Measurements from ENCODE around the gene GPR61.

Gene GPR61

DNA sequence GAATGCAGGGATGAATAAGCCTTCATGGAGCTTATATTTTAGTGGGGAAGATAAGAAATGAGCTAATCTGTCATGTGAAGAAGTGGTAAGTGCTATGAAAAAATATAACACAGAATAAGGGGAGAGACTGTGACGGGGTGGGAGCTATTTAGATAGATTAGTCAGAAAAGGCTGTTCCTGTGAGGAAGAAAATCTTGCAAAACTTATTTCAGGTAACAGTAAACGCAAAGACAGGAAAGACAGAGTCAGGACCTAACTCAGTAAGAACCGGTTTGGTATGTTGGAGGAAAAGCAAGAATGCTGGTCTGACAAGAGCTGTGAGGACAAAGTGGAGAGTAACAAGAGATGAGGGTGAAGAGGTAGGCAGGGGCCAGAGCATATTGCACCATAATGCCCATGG is 30.7 kb downstream of the GPR61 start:
- DNase-seq (ENCODE audit: low spot score), result no peak

DNA sequence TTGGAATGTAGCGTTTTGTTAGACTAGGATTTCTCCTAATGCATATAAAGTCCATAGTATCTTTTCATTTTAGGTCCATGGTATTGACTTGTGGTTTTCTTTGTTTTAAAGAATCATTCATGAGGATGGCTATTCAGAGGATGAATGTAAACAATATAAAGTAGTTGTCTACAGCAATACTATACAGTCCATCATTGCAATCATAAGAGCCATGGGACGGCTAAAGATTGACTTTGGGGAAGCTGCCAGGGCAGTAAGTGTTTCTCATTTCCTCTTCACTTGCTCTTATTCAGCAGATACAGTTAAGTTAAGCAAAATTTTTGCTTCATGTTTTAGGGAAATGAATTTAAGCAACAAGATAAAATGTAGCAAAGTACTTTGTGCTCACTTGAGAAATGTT is 34.1 kb downstream of the GPR61 start:
- no peak for DNase-seq (ENCODE audit: low spot score)

DNA sequence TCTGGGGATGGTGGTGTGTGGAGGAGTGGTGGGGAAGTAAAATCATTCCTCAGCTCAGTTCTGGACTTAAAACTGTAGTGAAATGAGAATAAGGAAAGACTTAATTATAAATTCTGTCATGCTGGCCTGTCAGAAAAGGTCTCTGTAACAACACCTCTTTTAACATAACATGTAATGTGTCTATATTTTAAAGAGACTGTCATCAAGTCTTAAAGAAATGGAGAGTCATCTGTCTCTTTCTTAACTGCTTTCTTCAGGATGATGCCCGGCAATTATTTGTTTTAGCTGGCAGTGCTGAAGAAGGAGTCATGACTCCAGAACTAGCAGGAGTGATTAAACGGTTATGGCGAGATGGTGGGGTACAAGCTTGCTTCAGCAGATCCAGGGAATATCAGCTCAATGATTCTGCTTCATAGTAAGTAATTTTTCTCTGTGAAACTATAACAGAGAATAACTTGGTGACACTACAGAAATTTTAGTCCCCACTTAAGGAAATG is 39.3 kb downstream of the GPR61 start:
- DNase-seq (ENCODE audit: low spot score), result no peak

DNA sequence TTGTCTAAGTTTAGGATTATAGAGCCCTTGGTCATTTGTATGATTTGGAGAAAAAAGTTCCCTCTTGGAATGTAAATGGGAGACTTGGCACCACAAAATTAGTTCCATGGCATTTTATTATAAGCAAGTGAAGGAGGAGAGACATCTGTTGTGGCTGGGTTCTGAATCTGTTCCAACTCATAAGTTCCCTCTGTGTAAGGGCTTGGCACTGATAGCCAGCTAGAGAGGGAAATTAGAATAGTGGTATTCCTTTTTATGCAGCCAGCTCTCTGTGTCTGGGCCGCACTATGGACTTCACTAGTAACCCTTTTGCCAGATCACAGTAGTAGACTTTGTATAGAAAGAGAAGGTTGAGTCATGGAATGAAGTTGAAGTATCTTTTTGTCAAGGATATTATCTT is 39.8 kb downstream of the GPR61 start:
- DNase-seq (ENCODE audit: low spot score), result no peak

DNA sequence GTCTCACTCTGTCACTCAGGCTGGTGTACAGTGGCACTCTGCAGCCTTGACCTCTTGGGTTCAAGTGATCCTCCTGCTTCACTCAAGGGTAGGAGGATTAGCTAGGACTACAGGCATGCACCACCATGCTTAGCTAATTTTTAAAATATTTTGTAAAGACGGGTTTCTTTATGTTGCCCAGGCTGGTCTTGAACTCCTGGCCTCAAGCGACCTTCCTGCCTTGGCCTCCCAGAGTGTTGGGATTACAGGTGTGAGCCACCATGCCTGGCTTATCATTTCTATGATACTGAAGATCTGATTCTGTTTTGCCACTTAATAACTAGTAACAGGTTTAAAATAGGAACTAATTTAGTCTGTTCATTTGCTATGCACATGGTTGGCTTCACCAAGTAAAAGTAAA is 42.3 kb downstream of the GPR61 start:
- DNase-seq (ENCODE audit: low spot score), result no peak

DNA sequence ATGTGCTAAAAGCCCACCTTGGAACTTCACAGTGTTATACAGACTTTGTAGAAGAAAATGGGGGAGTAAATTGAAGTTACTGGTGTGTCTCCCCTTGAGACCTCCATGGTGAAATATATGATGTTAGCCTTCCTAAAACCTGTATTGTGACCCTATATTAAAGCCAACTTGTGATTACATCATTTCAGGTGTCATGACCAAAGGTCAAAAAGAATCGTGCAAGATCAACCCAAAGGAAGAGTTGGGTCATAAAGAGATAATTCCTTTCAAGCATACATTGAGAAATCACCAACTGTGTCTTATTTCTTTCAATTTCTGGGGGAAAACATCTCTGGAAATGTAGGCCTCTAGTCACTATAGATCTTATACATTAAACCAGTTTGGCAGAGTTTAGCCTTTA is 45.1 kb downstream of the GPR61 start:
- DNase-seq (ENCODE audit: low spot score), result no peak

DNA sequence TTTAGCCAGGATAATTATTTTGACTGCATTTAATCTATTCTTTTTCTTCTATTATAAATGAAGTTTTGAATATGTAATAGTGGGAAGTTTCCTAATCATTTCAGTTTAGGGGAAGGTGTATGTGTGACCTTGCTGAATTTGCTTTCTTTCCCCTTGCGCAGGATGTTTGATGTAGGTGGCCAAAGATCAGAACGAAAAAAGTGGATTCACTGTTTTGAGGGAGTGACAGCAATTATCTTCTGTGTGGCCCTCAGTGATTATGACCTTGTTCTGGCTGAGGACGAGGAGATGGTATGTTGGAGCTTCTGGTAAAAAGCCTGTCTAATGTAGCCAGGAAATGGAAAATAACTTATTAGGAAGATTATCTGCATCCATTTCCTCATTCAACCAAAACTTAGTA is 46.4 kb downstream of the GPR61 start:
- no peak for DNase-seq (ENCODE audit: low spot score)

DNA sequence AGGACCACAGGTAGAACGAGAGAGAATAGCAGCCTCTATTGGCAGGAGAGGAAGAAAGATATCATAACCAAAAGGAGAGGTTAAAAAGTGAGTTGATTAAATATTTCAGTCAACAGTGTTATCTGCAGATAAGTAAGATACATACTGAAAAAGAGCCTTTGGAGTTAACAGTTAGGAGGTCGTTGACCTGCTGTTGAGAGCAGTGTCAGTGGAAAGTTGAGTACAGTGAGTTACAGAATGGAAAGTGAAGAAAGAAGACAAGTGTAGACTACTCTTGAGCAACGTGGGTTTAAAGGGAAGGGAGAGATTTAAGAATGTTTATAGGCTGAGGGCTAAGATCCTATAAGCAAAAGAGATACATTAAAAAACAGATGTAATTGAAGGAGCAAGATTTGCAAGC is 49.5 kb downstream of the GPR61 start:
- no peak for DNase-seq (ENCODE audit: low spot score)

DNA sequence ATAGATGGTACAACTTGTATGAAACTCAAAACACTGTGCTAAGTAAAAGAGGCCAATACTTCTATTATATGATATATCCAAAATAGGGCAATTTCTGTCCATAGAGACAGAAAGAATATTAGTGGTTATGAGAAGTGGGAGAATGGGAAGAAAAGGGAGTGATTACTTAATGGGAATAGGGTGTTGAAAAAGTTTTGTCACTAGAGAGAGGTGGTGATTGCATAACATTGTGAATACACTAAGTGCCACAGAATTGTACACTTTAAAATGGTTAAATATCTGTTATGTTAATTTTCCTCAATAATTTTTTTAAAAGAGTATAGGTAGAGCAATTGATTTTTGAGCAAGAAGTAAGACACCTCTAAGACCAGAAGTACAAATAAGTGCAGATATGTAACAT is 50.0 kb downstream of the GPR61 start:
- no peak for DNase-seq (ENCODE audit: low spot score)

DNA sequence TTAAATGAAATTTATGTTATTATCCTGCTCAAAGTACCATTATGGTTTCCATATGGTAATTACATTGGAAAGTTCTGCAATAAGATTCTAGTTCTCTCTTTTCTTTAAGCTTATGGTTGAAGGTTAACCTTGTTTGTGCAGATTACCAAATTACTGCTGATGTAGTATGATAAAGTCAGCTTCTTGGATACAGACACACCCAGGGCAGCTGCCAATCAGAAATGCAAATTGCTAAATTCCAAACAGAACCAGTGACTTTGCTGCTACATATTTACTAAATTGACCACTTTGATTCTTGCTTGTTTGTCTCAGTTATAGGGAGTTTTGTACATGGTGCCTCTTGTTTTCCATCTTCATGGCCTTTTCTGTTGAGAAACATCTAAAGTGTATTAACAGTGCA is 53.2 kb downstream of the GPR61 start:
- DNase-seq (ENCODE audit: low spot score), result no peak

DNA sequence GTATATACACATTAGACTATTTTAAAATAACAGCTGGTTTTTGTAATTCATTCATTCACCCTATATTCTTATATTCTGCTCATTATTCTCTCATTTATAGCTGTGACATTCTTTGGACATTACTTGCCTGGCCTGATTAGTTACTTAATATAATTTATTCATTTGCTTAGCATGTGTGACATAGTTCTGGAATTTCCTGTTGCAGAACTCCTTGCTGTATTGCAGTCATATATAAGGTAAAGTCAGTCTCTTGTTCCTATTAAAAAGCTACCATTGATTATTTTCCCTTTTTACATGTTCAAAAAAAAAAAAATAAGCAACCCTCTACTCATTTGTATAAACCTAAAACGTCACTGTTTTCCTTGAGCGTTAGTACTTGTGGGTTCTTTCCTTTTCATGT is 55.9 kb downstream of the GPR61 start:
- no peak for DNase-seq (ENCODE audit: low spot score)
